GM12892 (cell line): ENCODE measurements around the gene BUB3. TPM values are rescaled to one million over a fixed set of nuclear protein-coding genes. Genes with fewer than 3 reads are reported as not detected.

Source experiments
- DNase-seq: peaks from one replicate; pipeline ENCODE4 v3.0.0; 2011; ENCODE audit not compliant: insufficient read length
- FAIRE-seq: peaks from 2 replicates; lab custom pipeline; 2011; peaks lifted over from hg19 to GRCh38; lab: Jason Lieb, UNC
- POLR2A ChIP-seq: IDR thresholded peaks from 2 replicates; pipeline ENCODE4 v1.6.1; 2011; ENCODE audit warnings: low read depth, low read length, control low read depth
- POLR2AphosphoS5 ChIP-seq: IDR thresholded peaks from 2 replicates; pipeline ENCODE4 v1.6.1; 2011; ENCODE audit warnings: low read depth, low read length, control low read depth
- TAF1 ChIP-seq: IDR thresholded peaks from 2 replicates; pipeline ENCODE4 v1.6.1; 2011; ENCODE audit warnings: low read depth, mild to moderate bottlenecking, control low read depth, low read length, borderline replicate concordance
- polyA plus RNA-seq: library from polyadenylated mRNA; unstranded; fragments of >200 nt; gene quantifications from one replicate; pipeline ENCODE4 v1.2.1, GENCODE V29; 2012; ENCODE audit warnings: missing spikeins, inconsistent platforms; ENCODE audit not compliant: missing spikeins

BUB3 gene
- polyA plus RNA-seq: 165 TPM

GRCh38 chr10:123154092-123154710, at the start of gene BUB3:
Gene BUB3, plus strand, starts transcription at chr10:123154402. Its CDS starts 516 bp downstream, at chr10:123154918.
- peak; percentile 87 for TF ChIP-seq TAF1
- TF ChIP-seq POLR2AphosphoS5: peak; percentile 97
- TF ChIP-seq POLR2A: peak; percentile 99
- DNase-seq (peak; percentile 88), FAIRE-seq (peak; percentile 99)

GRCh38 chr10:123109466-123109865, 44.7 kb upstream of the BUB3 start:
- no peak for TF ChIP-seq TAF1
- no peak for TF ChIP-seq POLR2A
- no peak for TF ChIP-seq POLR2AphosphoS5
- FAIRE-seq (no peak), DNase-seq (no peak)

- FAIRE-seq: no peak
- TF ChIP-seq POLR2AphosphoS5 (no peak), TAF1 (no peak), POLR2A (no peak)
- DNase-seq: no peak
Observed at GRCh38 chr10:123117644-123118417, 36.4 kb upstream of the BUB3 start.

- DNase-seq (no peak), FAIRE-seq (no peak)
- TF ChIP-seq TAF1 (no peak), POLR2AphosphoS5 (no peak), POLR2A (no peak)
Observed at GRCh38 chr10:123119081-123119480, 35.1 kb upstream of the BUB3 start.

- no peak for DNase-seq
- TF ChIP-seq TAF1 (no peak), POLR2A (no peak), POLR2AphosphoS5 (no peak)
- FAIRE-seq: no peak
Observed at GRCh38 chr10:123126246-123126645, 28.0 kb upstream of the BUB3 start.

- no peak for FAIRE-seq
- TF ChIP-seq POLR2AphosphoS5: no peak
- TF ChIP-seq POLR2A: no peak
- no peak for TF ChIP-seq TAF1
- DNase-seq: no peak
Observed at GRCh38 chr10:123129618-123130271, 24.5 kb upstream of the BUB3 start.

- peak; percentile 98 for FAIRE-seq
- TF ChIP-seq TAF1: no peak
- TF ChIP-seq POLR2A: no peak
- TF ChIP-seq POLR2AphosphoS5: no peak
- peak; percentile 80 for DNase-seq
Observed at GRCh38 chr10:123132576-123133477, 21.4 kb upstream of the BUB3 start.

- DNase-seq: no peak
- peak; percentile 54 for FAIRE-seq
- TF ChIP-seq POLR2AphosphoS5: no peak
- no peak for TF ChIP-seq TAF1
- TF ChIP-seq POLR2A: no peak; the same call in 1 of the 2 replicates
Observed at GRCh38 chr10:123133541-123134342, 20.5 kb upstream of the BUB3 start.

- DNase-seq: no peak
- TF ChIP-seq TAF1 (no peak), POLR2A (no peak), POLR2AphosphoS5 (no peak)
- FAIRE-seq: peak; percentile 65
Observed at GRCh38 chr10:123134343-123134914, 19.8 kb upstream of the BUB3 start.

GRCh38 chr10:123134915-123135414, 19.2 kb upstream of the BUB3 start:
- FAIRE-seq (no peak), DNase-seq (no peak)
- TF ChIP-seq POLR2AphosphoS5: no peak
- no peak for TF ChIP-seq TAF1
- TF ChIP-seq POLR2A: no peak
